ENCODE measurements around the gene MAPKAPK3.
"Not testable (repeated sequence)": the region's sequence is repeated elsewhere in the genome, so short reads cannot be mapped to it uniquely, and the experiment has no call there.

Gene MAPKAPK3

GRCh38 chr3:50655009-50655830 is 38.3 kb downstream of the MAPKAPK3 start:
- no peak for DNase-seq (ENCODE audit: low read depth in 2 of 2)

GRCh38 chr3:50656417-50657195 is 39.7 kb downstream of the MAPKAPK3 start:
- DNase-seq (ENCODE audit: low read depth in 2 of 2), result no peak

- no peak for DNase-seq (ENCODE audit: low read depth in 2 of 2)
Measured at GRCh38 chr3:50657407-50657806, 40.5 kb downstream of the MAPKAPK3 start.

GRCh38 chr3:50657816-50658215 is 40.9 kb downstream of the MAPKAPK3 start:
- no peak for DNase-seq (ENCODE audit: low read depth in 2 of 2)

- DNase-seq (ENCODE audit: low read depth in 2 of 2), result no peak
Measured at GRCh38 chr3:50658416-50658815, 41.5 kb downstream of the MAPKAPK3 start.

- DNase-seq (ENCODE audit: low read depth in 2 of 2), result no peak
Measured at GRCh38 chr3:50658831-50659230, 41.9 kb downstream of the MAPKAPK3 start.

GRCh38 chr3:50660386-50660785 is 43.4 kb downstream of the MAPKAPK3 start:
- DNase-seq (ENCODE audit: low read depth in 2 of 2), result no peak

GRCh38 chr3:50661321-50661837 is 44.4 kb downstream of the MAPKAPK3 start:
- no peak for DNase-seq (ENCODE audit: low read depth in 2 of 2)

- DNase-seq (ENCODE audit: low read depth in 2 of 2), result no peak
Measured at GRCh38 chr3:50662408-50662807, 45.5 kb downstream of the MAPKAPK3 start.

GRCh38 chr3:50665081-50665840 is 48.3 kb downstream of the MAPKAPK3 start:
- no peak for DNase-seq (ENCODE audit: low read depth in 2 of 2)

- not testable (repeated sequence) for DNase-seq (ENCODE audit: low read depth in 2 of 2)
Measured at GRCh38 chr3:50665841-50666115, 48.8 kb downstream of the MAPKAPK3 start.

- no peak for DNase-seq (ENCODE audit: low read depth in 2 of 2)
Measured at GRCh38 chr3:50666837-50667236, 49.9 kb downstream of the MAPKAPK3 start.

GRCh38 chr3:50671331-50671730 is 54.4 kb downstream of the MAPKAPK3 start:
- no peak for DNase-seq (ENCODE audit: low read depth in 2 of 2)

GRCh38 chr3:50672656-50673055 is 55.7 kb downstream of the MAPKAPK3 start:
- no peak for DNase-seq (ENCODE audit: low read depth in 2 of 2)

- DNase-seq (ENCODE audit: low read depth in 2 of 2), result no peak
Measured at GRCh38 chr3:50673931-50674330, 57.0 kb downstream of the MAPKAPK3 start.

- peak in 1 of 2 donors; percentile 24 for DNase-seq (ENCODE audit: low read depth in 2 of 2)
Measured at GRCh38 chr3:50674349-50675178, 57.6 kb downstream of the MAPKAPK3 start, which contains the start of gene DOCK3. TSS of gene DOCK3 (plus strand) at chr3:50674927. CDS start at chr3:50675264, 337 bp downstream.

GRCh38 chr3:50675179-50676030 is 58.5 kb downstream of the MAPKAPK3 start:
- DNase-seq (ENCODE audit: low read depth in 2 of 2), result peak in 1 of 2 donors; percentile 23

- DNase-seq (ENCODE audit: low read depth in 2 of 2), result no peak
Measured at GRCh38 chr3:50676031-50676705, 59.2 kb downstream of the MAPKAPK3 start.

- no peak for DNase-seq (ENCODE audit: low read depth in 2 of 2)
Measured at GRCh38 chr3:50687127-50687751, 70.3 kb downstream of the MAPKAPK3 start.
